AML-193 (cell line): ENCODE data around the gene UEVLD.

Source experiments
- DNase-seq, 2 experiments: peaks; one replicate each; lab custom pipeline; 2025; lab: John Stamatoyannopoulos, UW

UEVLD gene

GRCh38 chr11:18498039-18498438, 90.5 kb downstream of the UEVLD start:
- DNase-seq, result no peak

GRCh38 chr11:18495703-18496102, 92.8 kb downstream of the UEVLD start:
- DNase-seq, result no peak

- DNase-seq, result peak in 1 of 2 experiments; percentile 17
These were observed 93.3 kb downstream of the UEVLD start for GRCh38 chr11:18495271-18495670.

GRCh38 chr11:18493310-18493709, 95.2 kb downstream of the UEVLD start:
- DNase-seq, result no peak

- DNase-seq, result no peak
These were observed 95.6 kb downstream of the UEVLD start for GRCh38 chr11:18492888-18493287.

GRCh38 chr11:18491924-18492323, 96.6 kb downstream of the UEVLD start:
- DNase-seq, result no peak

GRCh38 chr11:18490736-18491485, 97.6 kb downstream of the UEVLD start:
- DNase-seq, result no peak

GRCh38 chr11:18490319-18490718, 98.2 kb downstream of the UEVLD start:
- DNase-seq, result no peak

GRCh38 chr11:18485913-18486528, 102.5 kb downstream of the UEVLD start:
- DNase-seq, result no peak
